HUDEP-2 (cell line): ENCODE data around the gene RNASE4.
"Not testable (repeated sequence)": the region's sequence is repeated elsewhere in the genome, so short reads cannot be mapped to it uniquely, and the experiment has no call there.

Experiments used
- DNase-seq, 76 experiments: peaks; one replicate each; lab custom pipeline; 2025; ENCODE audit not compliant: unreplicated experiment in 76 of 76; lab: John Stamatoyannopoulos, UW

RNASE4 gene

DNA sequence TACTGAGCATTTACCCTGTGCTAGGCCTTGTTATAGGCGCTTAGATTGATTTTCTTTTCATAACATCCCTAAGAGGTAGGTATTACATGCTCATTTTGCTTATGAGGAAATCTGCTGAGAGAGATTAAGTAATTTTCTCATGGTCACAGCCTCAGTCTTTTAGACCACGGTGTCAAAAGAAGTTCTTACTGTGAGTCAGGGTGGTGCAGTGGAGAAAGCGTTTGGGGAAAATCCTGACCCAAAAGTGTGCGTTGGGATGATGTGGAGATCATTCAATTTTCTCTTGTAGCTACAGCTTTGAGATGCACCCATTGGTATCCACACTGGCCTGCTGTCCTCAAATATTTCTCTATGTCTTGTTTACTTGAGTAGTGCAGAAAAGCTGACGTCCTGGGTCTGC is 12.4 kb downstream of the RNASE4 start:
- no peak for DNase-seq

DNA sequence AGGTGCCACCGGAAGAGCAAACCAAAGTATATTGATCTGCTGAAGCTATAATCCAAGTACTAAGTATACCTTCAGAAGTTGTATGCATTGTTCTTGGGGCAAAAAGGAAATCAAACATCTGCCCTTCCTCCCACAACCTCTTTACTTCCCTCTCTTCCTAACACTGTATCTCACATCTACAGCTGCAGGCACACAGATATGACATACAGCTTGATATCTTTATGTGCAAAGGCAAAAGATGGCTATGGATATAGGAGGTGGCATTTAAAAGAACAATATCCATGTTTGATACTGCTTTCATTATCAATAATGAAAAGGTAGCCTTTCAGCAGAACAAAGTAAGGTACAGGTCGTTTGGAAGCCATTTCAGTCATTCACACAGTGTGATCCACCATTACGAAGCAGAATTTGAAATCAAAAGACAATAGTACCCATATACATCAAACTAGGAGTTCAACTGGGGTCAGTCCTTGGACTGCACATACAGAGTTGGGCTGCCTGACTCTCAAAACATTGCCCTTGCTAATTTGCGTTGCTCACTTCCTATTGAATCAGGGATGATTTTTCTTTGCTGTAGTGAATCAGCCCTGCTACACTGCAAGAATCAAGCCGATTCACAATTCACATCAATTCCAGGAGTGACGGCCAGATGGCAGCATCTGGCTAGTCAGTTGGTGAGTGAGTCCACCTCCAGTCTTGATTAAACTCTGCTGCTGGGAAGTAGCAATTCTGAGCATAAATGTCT is 13.1 kb downstream of the RNASE4 start:
- DNase-seq: peak in 71 of 76 experiments; percentile 6 to 86 (median 64)

DNA sequence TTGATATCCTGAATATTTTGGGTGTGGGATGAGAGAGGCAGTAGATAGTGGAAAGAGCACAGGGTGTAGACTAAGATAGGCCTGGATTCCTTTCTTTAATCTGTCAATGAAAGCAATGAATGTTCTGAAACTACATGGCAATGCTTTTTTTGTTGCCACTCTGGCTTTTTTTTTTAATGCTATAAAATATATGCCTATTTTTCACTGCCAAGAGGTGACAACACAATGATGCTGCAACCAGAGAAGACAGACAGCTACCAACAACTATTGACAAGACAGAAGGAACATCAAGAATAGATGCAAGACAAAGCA is 13.6 kb downstream of the RNASE4 start:
- no peak for DNase-seq

DNA sequence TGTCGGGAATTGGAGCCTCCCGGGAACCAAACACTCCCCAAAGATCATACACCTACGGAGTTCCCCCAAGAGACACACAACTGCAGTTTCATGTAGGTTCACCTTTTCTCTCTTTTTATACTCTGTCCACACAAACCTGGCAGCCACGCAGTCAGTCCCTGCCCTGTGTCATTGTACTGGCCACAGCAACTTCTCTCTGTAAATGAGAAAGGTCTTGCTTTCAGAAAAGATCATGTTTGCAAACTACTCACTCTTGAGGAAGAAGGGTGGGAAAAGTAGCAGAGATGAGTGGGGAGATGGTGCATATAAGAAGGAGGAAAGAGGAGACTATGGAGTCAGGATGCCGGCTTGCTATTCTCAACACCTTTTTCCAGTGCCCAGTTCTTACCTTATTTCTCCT is 14.6 kb downstream of the RNASE4 start:
- no peak for DNase-seq

DNA sequence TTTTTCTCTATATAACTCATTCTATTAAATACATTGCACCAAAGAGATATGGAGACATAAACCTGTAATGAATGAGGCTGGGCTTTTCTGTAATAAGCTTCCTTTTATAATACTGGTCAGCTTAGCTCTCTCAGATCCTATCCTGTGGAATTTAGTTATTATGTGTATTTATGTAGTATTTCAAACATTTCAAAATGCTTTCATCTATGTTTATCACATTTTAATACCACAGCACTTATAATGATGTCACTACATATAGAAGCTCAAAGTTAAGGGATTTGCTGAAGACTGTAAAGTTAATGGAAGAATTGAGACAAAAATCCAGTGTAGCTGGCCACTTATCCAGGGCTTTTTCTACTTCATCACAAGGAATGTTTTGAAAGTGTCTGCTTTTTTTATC is 15.6 kb downstream of the RNASE4 start:
- no peak for DNase-seq

DNA sequence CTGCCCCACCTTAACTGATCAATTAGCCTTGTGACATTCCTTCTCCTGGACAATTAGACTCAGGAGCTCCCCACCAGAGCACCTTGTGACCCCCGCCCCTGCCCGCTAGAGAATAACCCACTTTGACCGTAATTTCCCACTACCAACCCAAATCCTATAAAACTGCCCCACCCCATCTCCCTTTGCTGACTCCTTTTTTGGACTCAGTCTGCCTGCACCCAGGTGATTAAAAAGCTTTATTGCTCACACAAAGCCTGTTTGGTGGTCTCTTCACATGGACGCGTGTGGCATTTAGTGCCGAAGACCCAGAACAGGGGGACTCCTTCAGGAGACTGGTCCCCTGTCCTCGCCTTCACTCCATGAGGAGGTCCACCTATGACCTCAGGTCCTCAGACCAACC is 16.6 kb downstream of the RNASE4 start:
- DNase-seq: not testable (repeated sequence)

DNA sequence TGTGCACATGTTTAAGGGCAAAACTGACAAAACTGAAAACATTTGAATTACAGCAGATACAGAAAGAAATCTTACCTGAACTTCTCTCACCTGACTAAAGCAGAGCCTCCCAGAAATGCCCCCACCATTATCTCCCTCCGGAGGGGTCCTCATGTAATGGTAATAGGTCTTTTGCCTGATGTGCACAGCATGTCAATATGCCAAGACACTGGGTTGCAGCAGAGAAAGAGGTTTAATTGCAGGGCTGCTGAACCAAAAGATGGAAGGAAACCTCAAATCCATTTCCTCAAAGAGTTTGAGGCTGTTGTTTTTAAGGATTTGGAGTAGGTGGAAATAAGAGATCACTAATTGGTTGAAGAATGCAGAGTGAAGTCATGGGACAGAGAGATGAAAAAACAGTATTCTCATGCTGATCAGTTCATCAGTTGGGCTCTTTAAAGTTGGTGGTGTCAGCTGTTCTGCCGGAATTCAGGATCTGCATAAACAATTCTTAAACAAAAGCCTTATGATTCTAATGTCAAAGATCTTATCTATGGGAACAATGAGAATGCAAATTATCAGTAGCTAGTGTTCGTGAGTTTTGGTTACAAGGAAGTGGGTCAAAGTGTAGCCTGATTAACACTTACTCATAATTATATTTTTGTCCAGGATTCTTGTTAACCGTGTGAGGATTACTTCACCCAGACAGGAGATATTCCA is 22.4 kb downstream of the RNASE4 start:
- DNase-seq: no peak

DNA sequence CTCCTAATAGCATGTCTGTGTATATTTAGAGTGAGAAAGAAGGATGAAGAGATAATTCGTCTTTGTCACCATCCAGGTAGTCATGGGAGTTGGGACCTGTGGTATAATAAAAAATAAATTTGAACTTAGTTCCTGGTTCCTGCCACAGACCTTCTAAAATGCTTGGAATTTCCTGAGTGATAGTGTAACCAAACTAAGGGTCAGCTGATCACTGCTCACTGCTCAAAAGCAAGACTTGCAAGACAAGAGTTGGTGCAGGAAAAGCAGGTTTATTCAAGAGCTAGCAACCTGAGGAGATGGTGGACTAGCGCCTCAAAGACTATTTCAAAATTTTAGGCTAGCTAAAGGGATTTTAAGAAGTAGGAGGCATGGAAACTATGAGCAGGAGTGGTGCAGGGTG is 23.3 kb downstream of the RNASE4 start:
- DNase-seq: no peak

DNA sequence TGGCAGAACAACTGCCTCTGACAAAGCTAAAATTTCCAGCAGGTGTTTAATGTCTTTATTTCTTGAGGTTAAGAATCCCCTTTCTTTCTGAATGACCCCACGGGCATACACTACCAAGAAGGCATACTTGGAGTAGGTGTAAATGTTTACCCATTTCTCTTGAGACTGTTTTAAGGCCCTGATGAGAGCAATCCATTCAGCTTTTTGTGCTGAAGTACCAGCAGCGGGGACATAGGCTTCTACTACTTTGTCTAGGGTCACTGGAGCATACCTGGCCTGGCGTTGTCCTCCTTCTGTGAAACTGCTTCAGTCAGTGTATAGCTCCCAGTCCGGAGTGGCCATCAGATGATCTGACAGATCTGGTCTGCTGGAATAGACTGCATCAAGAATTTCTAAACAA is 26.9 kb downstream of the RNASE4 start:
- peak in 9 of 76 experiments; percentile 15 to 61 (median 33) for DNase-seq

DNA sequence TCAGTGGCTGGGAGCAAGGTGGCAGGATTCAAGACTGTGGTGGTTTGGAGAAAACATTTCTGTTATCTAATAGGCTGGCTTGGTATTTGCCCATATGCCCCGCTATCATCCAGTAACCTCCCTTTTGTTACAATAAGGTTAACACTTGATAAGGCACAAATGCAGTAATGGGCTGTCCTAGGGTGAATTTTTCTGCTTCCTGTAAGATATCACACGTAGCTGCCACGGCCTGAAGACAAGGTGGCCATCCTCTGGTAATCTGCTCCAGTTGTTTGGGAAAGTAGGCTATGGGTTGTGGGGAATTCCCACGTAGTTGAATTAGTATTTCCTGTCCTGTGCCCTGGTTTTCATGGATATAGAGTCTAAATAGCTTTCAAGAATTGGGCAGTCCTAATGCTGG is 27.3 kb downstream of the RNASE4 start:
- peak in 73 of 76 experiments; percentile 14 to 92 (median 62) for DNase-seq

DNA sequence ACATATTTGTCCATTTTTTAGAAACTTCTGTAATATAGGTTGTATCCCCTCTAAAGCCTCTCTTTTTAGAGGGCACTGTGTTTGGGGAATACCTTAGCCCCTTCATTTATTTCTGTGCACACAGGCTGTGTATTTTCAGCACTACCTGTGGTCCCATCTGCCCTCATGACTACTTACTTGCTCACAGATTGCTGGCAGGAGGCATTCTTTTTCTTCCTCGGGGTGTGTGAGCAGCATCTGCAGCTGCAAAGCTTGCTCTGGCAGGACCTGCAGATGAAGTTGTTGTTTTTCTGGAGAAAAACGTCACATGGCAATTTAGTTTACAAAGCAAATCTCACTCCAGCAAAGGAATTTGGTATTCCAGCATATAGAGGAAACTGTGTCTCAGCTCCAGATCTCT is 28.5 kb downstream of the RNASE4 start:
- DNase-seq: no peak

DNA sequence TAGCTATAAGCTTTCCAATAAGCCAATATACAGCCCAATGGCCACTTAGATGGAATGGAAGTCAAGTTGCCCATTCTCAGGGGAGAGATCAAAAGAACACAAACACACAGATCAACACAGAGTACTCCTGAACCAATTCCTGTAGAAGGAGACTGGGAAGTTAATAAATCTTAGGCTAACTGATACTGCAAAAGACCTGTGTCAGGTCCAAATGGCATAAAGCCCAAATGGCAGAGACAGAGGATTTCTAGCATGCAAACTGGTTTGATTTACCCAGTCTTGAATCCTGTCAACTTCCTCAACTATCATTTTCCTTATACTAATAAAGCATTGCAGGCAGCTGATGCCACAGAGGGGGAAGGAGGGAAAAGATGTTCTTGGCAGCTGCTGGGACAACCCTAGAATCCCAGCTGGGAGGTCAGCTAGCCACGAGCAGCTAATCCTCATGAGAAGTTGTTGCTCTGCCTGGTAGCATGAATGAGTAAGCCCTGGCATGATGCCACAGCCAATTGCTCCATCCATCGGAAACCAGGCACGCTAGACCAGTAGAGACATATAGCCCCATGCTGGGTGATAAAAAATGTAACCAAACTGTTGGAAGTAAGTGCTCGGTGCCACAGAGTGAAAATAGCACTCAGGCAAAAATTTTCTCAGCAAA is 30.4 kb downstream of the RNASE4 start:
- DNase-seq: peak in 1 of 76 experiments; percentile 1

DNA sequence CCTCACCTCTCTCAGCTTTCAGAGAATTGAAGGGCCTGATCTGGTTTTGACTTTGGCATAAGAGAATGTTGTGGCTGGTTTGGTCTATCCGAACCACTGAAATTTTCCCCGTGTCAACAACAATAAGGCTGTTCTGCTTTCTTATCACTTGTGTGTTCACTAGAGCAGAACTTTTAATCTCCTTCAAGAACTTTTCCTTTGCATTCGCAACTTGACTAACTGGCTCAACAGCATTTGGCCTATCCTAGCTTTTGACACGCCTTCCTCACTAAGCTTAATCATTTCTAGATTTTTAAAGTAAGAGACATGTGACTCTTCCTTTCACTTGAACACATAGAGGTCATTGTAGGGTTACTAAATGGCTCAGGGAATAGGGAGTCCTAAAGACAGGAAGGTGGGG is 35.4 kb downstream of the RNASE4 start:
- peak in 3 of 76 experiments; percentile 1 to 7 (median 4) for DNase-seq

DNA sequence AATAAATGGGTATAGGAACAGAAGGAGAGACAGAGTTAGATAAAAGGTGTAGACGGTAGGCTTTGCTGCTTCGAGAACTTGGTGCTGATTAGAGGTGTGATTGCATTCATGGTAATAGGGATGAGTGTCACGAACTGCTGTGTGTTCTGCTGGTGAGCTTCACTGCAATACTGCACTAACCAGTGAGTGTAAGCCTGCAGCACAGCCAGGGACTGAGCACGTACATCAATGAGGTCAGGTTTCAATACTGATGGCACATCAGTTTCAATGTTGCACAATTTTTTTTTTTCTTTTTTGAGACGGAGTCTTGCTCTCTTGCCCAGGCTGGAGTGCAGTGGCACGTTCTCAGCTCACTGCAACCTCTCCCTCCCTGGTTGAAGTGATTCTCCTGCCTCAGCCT is 36.4 kb downstream of the RNASE4 start:
- DNase-seq: no peak

DNA sequence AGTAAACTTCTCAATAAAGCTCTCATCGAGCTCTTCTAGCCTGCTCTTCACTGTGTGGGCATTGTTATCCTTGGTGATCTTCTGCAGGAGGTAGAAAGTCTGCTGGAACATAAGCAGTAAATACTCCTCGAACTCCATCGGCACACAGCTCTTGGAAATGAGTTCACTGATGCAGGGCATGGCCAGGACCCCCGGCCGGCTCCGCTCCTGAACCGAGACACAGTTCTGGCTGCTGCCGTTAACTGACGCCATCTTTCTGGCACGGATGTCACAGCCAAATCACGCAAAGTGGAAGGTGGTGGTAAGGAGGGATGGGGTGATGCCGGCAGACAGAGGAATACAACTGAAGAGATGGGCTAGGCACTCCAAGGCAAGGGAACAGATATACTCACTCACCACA is 37.7 kb downstream of the RNASE4 start:
- no peak for DNase-seq

DNA sequence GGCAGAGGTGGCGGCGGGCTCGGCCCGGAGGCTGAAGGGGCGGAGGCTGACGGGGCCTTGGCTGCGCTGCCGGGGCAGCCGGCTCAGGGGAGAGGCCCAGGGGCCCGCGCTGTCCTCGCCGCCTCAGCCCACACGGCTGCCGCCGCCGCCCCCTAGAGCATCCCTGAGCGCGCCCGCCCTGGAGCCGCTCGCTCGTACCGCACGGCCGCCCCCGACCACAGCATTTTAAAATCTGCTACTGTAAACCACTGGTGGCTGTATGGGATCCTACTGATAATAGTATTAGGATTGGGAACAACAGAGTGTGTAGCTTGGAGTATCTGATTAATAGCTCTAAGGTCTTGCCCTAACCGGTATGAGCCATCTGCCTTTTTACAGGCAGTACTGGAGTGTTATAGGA is 39.1 kb downstream of the RNASE4 start:
- DNase-seq: no peak

DNA sequence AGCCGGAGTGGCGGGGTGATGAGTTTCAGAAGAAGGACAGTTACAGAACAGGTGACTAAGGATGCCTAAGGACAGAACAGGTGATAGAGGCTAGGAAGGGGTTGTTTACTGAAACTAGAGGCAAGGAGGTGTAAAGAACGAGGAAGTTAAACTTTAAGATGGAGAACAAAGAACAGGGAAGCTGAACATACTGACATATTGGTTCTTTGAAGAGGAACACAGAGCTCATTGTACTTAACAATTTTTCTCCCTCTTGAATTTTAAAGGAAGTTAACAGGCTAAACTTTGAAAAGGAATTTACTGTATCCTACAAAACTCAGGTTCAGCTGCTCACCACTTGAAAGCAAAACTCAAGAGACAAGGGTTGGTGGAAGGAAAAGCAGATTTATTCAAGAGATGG is 41.8 kb downstream of the RNASE4 start:
- DNase-seq: not testable (repeated sequence)

DNA sequence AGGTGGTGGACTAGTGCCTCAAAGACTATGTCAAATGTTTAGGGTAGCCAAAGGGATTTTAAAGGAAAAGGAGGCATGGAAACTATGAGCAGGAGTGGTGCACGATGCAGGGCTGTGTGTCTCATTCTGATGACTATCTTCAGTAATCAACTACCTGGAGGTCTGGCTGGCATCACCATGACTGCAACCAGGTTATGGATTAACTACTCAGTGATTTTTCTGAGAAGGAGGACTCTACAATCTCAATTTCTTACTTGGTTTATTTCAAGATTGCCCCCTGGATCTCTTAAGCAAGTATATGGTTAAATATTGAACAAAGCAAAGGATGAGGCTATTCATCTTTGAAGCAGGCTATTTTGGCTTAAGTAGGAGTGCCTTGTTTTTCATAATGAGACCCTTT is 42.2 kb downstream of the RNASE4 start:
- no peak for DNase-seq

DNA sequence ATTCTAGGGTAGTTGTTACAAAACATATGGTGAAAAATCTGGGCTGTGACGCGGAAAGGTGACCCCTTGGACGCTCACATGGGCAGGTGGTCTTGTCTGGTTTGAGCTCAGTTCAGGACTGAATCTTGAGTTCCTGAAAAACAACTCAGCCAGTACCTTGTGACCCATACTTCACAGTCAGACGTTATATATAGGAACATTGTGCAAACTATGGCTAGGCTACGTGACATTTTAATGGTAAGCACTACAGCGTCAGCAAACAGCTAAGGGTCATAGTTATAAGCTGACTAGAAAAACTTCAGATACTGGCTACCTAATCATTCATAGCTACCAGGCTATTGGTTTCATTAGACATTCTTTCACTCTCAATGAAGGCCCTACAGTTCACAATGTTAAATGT is 46.5 kb downstream of the RNASE4 start:
- no peak for DNase-seq

DNA sequence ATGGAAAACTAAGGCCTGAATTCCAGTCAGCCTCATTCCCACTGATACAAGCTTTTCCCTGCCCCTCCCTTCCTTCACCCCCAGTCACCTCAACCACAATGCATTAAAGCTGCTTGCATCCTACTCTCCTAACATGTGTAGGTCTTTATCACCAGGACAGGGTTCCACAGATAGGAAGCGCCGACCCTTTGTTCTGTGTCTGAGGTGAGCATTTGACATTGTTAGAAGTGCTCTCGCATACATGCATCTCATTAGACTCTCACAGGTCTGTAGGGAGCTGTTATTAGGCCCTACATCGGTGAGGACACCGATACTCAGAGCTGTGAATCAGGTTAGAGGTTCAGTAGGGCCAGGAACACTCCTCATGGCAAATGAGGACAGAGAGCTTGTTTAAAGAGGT is 48.1 kb downstream of the RNASE4 start:
- DNase-seq: no peak

DNA sequence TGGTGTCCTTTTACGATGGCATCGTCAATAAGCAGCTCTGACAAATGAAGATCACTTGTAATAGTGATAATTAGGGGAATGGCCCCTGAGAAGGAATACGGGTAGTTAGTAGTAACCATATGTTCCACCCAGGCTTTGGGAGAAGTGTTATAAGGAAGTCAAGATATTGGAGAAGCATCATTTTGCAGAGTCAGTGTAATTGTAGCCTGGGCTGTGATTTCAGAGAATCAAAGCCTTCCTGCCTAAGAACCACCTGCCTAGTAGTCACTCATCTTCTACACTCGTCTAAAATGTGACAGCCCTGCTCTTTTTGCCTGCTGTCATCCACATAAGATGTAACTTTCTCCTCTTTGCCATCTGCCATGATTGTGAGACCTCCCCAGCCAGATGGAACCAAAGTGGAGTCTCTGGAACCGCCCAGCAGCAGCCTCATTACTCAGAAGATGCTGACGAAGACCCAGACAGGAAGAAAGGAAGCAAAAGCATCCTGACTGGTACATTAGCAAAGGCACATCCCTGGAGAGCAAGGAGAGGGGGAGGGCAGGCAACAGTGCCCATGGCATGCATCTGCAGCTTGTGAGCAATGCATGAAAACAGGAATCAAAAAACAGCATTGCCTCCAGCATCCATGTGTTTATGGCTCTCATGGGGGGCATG is 48.7 kb downstream of the RNASE4 start:
- no peak for DNase-seq
